Ascending aorta (tissue), 2 donors: Measurements from ENCODE around the gene ABL1. TPM values are rescaled to one million over a fixed set of nuclear protein-coding genes. Genes with fewer than 3 reads are reported as not detected.

Experiments used
- DNase-seq, 2 donors: peaks; one replicate each; pipeline ENCODE4 v3.0.0-alpha.2; 2019; ENCODE audit warnings: low spot score in 2 of 2
- H3K27ac ChIP-seq, 2 donors: fragments of 200-600 bp; sonication (generic); one replicate each; pipeline ENCODE4 v1.5.1; 2016 to 2017; ENCODE audit warnings: mild to moderate bottlenecking in 1 of 2
- H3K27me3 ChIP-seq: fragments of 200-600 bp; sonication (generic); one replicate; pipeline ENCODE4 v1.5.1; 2017
- H3K36me3 ChIP-seq, 2 donors: fragments of 200-600 bp; sonication (generic); one replicate each; pipeline ENCODE4 v1.5.1; 2016
- H3K4me1 ChIP-seq, 2 donors: fragments of 200-600 bp; sonication (generic); one replicate each; pipeline ENCODE4 v1.5.1; 2016 to 2017; ENCODE audit warnings: mild to moderate bottlenecking in 1 of 2
- H3K4me3 ChIP-seq, 2 donors: fragments of 200-600 bp; sonication (generic); one replicate each; pipeline ENCODE4 v1.5.1; 2016 to 2017; ENCODE audit warnings: mild to moderate bottlenecking in 1 of 2
- H3K9me3 ChIP-seq, 2 donors: fragments of 200-600 bp; sonication (generic); one replicate each; pipeline ENCODE4 v1.5.1; 2016
- intact Hi-C: fragments of 100-400 bp; cut with DNase I; formaldehyde crosslinking; loops from one replicate; pipeline ENCODE4 v1.15.1; 2023
- total RNA-seq: library from RNA; depleted of rRNA; stranded (reverse); fragments of >200 nt; gene quantifications from one replicate; pipeline ENCODE4 v1.1.0, GENCODE V29; 2016
- TF ChIP-seq, protein P1 (sequence below), 3 experiments: fragments of 200-600 bp in 2 of 3; fragments of 450-650 bp in 1 of 3; sonication (generic) in 2 of 3; IDR thresholded peaks; one replicate each; pipeline ENCODE4 v1.5.1; 2016 to 2019; ENCODE audit warnings: antibody characterized with exemption in 3 of 3, mild to moderate bottlenecking in 1 of 3, moderate library complexity in 1 of 3

Gene ABL1
- total RNA-seq, 1 donor from 2014 or later, result 99.1 TPM

DNA sequence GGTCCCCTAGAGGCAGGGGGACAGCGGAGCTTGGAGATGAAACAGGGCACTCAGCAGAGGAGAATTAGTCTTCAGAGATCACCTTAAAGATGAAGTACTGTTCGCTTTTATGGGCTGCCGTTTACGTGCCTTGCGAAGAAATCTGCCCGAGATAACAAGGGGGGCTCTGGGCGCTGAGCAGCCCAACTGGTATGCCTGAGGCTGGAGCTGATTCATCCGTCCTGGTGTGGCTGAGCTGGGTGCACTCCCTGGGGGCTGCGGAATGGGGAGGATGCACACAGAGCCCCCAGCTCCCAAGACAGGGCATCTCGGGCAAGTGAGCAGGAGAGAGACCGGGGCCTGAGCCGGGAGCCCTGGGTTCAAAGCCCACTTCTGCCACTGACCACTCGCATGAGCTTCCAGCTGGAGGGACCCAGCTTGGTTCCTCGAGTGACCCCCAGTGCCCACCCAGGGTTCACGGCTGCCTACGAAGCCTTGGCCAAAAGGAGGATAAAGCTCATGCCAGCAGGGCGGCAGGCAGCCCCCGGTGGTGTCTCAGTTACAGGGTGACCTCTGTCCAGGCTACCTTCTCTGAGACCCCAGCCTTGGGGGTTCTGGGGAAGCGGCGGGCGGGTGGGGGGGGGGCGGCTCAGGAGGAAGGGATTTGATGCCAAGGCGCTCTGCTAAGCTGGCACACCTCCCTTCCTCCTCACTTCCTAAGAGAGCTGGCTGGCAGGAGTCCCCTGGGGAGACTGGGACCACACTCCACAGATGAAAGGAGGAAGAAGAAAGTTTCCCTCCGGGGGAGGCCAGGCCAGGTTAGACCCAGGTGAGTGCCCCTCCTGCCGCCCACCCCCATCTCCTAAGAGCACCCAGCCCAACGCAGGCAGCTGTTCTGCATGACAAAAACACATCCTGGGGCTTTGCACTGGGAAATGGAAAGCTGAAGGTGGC, 98.3 kb downstream of the ABL1 start:
- intact Hi-C loops, result no loop called here
- peaks cover 0 to 3% of the 10 kb centered on the region in 2 donors for H3K4me1 ChIP-seq
- H3K4me3 ChIP-seq, result no peak overlapping the region
- H3K27ac ChIP-seq, result no peak overlapping the region
- DNase-seq, result no peak
- H3K36me3 ChIP-seq, result no peaks in the 10 kb centered on the region
- H3K27me3 ChIP-seq, result peaks cover 16% of the 10 kb centered on the region
- TF ChIP-seq, protein P1, sequence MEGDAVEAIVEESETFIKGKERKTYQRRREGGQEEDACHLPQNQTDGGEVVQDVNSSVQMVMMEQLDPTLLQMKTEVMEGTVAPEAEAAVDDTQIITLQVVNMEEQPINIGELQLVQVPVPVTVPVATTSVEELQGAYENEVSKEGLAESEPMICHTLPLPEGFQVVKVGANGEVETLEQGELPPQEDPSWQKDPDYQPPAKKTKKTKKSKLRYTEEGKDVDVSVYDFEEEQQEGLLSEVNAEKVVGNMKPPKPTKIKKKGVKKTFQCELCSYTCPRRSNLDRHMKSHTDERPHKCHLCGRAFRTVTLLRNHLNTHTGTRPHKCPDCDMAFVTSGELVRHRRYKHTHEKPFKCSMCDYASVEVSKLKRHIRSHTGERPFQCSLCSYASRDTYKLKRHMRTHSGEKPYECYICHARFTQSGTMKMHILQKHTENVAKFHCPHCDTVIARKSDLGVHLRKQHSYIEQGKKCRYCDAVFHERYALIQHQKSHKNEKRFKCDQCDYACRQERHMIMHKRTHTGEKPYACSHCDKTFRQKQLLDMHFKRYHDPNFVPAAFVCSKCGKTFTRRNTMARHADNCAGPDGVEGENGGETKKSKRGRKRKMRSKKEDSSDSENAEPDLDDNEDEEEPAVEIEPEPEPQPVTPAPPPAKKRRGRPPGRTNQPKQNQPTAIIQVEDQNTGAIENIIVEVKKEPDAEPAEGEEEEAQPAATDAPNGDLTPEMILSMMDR (IDR thresholded peaks at IDR 0.05), result no peak
- no peaks in the 10 kb centered on the region for H3K9me3 ChIP-seq

DNA sequence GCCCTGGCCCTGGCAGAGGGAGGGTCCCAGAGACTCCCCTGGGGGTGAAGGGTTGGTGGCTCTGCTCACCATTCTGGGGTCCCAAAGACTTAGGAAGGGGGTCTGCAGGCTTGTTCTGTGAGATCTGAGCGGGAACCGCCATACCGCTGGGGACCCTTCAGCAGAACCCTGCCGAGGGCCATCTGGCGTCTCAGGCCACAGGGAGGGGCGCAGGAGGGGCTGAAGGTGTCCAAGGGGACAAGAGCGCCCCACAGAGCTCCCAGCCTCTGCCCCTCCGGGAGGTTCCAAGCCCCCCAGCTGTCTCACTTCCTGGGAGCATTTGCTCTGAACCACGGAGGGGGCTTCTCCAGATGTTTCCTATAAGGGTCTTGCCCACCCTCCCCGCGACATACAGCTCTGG, 99.2 kb downstream of the ABL1 start:
- TF ChIP-seq, protein P1 (IDR thresholded peaks at IDR 0.05), result no peak
- Histone ChIP-seq H3K27ac (no peak overlapping the region), H3K4me1 (peaks cover 2 to 9% of the 10 kb centered on the region in 2 donors), H3K4me3 (no peak overlapping the region), H3K9me3 (no peaks in the 10 kb centered on the region), H3K27me3 (peaks cover 21% of the 10 kb centered on the region), H3K36me3 (no peaks in the 10 kb centered on the region)
- DNase-seq, result no peak
- intact Hi-C loops, result no loop called here

GRCh38 chr9:130934702-130935647, 99.9 kb downstream of the ABL1 start:
- H3K27me3 ChIP-seq, result peaks cover 28% of the 10 kb centered on the region
- H3K4me1 ChIP-seq, result peaks cover 5 to 17% of the 10 kb centered on the region in 2 donors
- TF ChIP-seq, protein P1 (IDR thresholded peaks at IDR 0.05), result no peak
- intact Hi-C loops, result no loop called here
- no peak overlapping the region for H3K27ac ChIP-seq
- H3K4me3 ChIP-seq, result no peak overlapping the region
- DNase-seq, result no peak
- H3K9me3 ChIP-seq, result no peaks in the 10 kb centered on the region
- no peaks in the 10 kb centered on the region for H3K36me3 ChIP-seq

GRCh38 chr9:130935648-130936271, 100.7 kb downstream of the ABL1 start:
- Histone ChIP-seq H3K36me3 (no peaks in the 10 kb centered on the region), H3K4me1 (peaks cover 5 to 23% of the 10 kb centered on the region in 2 donors), H3K4me3 (no peak overlapping the region), H3K9me3 (no peaks in the 10 kb centered on the region), H3K27me3 (peaks cover 36% of the 10 kb centered on the region), H3K27ac (no peak overlapping the region)
- TF ChIP-seq, protein P1 (IDR thresholded peaks at IDR 0.05), result no peak
- intact Hi-C loops, result no loop called here
- no peak for DNase-seq
